Tibial artery (tissue), 4 donors: ENCODE measurements around the gene SHISAL1.
A peak's percentile ranks its signal among the peaks of the same experiment; 100 is the strongest.

Experiments
- DNase-seq, 2 donors: peaks; one replicate each; pipeline ENCODE4 v3.0.0-alpha.2; 2019
- H3K27ac ChIP-seq, 2 donors: fragments of 200-600 bp; sonication (generic) in 1 of 2; 1 replicate in 1 of 2; 2 replicates in 1 of 2; pipeline ENCODE4 v1.5.1; 2018 to 2019; ENCODE audit warnings: mild to moderate bottlenecking in 1 of 2
- H3K27me3 ChIP-seq, 2 donors: fragments of 200-600 bp; sonication (generic) in 1 of 2; one replicate each; pipeline versions ENCODE4 v1.5.1 to v1.6.0; 2016 to 2019
- H3K36me3 ChIP-seq, 3 donors: fragments of 200-600 bp; sonication (generic) in 2 of 3; one replicate each; pipeline ENCODE4 v1.5.1; 2016 to 2019; ENCODE audit warnings: mild to moderate bottlenecking in 2 of 3
- H3K4me1 ChIP-seq, 4 donors: fragments of 200-600 bp; sonication (generic) in 2 of 4; 1 replicate in 3 of 4; 2 replicates in 1 of 4; pipeline ENCODE4 v1.5.1; 2016 to 2019
- H3K4me3 ChIP-seq, 2 donors: fragments of 200-600 bp; sonication (generic) in 1 of 2; 1 replicate in 1 of 2; 2 replicates in 1 of 2; pipeline ENCODE4 v1.5.1; 2018 to 2019; ENCODE audit warnings: mild to moderate bottlenecking in 2 of 2
- H3K9me3 ChIP-seq, 3 donors: fragments of 200-600 bp; sonication (generic) in 1 of 3; one replicate each; pipeline ENCODE4 v1.5.1; 2016 to 2019
- intact Hi-C: fragments of 100-400 bp; cut with DNase I; formaldehyde crosslinking; loops from one replicate; pipeline ENCODE4 v1.15.0; 2023; ENCODE audit warnings: low total_unique reads
- TF ChIP-seq, protein P1 (sequence below), 2 experiments: fragments of 200-600 bp in 1 of 2; fragments of 450-650 bp in 1 of 2; IDR thresholded peaks; one replicate each; pipeline ENCODE4 v1.5.1; 2017 to 2019; ENCODE audit warnings: antibody characterized with exemption in 2 of 2, mild to moderate bottlenecking in 1 of 2, moderate library complexity in 1 of 2

Gene SHISAL1

DNA sequence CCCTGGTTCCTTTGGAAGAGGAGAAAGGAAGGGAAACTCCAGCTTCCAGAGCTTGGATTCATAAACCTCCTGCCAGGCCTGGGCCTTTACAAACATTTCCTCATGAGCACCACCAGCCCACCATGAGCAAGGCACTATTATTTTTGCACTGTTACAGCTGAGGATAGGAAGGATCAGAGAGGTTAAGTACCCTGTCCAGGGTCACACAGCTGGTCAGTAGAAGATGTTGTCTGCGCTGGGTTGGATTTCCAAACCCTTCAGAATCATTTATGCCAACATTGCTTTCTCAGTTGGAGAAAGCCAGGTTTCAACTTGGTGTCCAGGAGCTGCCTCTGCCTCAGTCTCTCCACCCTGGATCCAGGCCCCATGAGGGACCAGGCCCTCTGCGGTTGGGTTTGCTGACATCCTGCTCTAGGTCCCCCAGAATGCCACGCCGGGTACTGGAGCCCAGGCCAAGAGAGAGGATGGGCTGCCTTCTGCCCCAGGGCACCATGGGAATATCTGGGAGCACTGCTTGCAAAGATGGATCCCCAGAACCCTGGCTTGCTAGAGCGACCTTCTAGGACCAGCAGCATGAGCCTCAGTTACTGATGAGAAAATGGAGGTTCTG, 29.7 kb upstream of the SHISAL1 start:
- H3K27me3 ChIP-seq, result peaks cover 0 to 22% of the 10 kb centered on the region in 2 donors
- intact Hi-C loops, result no loop called here
- H3K9me3 ChIP-seq, result no peaks in the 10 kb centered on the region
- H3K4me3 ChIP-seq, result no peak overlapping the region
- no peaks in the 10 kb centered on the region for H3K36me3 ChIP-seq
- TF ChIP-seq, protein P1, sequence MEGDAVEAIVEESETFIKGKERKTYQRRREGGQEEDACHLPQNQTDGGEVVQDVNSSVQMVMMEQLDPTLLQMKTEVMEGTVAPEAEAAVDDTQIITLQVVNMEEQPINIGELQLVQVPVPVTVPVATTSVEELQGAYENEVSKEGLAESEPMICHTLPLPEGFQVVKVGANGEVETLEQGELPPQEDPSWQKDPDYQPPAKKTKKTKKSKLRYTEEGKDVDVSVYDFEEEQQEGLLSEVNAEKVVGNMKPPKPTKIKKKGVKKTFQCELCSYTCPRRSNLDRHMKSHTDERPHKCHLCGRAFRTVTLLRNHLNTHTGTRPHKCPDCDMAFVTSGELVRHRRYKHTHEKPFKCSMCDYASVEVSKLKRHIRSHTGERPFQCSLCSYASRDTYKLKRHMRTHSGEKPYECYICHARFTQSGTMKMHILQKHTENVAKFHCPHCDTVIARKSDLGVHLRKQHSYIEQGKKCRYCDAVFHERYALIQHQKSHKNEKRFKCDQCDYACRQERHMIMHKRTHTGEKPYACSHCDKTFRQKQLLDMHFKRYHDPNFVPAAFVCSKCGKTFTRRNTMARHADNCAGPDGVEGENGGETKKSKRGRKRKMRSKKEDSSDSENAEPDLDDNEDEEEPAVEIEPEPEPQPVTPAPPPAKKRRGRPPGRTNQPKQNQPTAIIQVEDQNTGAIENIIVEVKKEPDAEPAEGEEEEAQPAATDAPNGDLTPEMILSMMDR (IDR thresholded peaks at IDR 0.05), result no peak
- no peak for DNase-seq
- H3K4me1 ChIP-seq, result peaks cover 0 to 14% (median 5%) of the 10 kb centered on the region in 4 donors
- H3K27ac ChIP-seq, result peak overlapping the region; percentile 2 to 49

GRCh38 chr22:44341431-44342346, 28.9 kb upstream of the SHISAL1 start:
- intact Hi-C loops, result no loop called here
- no peak overlapping the region for H3K4me3 ChIP-seq
- H3K27ac ChIP-seq, result peak overlapping the region; percentile 2 to 49
- H3K9me3 ChIP-seq, result no peaks in the 10 kb centered on the region
- peaks cover 0 to 14% (median 5%) of the 10 kb centered on the region in 4 donors for H3K4me1 ChIP-seq
- H3K27me3 ChIP-seq, result peaks cover 0 to 20% of the 10 kb centered on the region in 2 donors
- no peaks in the 10 kb centered on the region for H3K36me3 ChIP-seq
- TF ChIP-seq, protein P1 (IDR thresholded peaks at IDR 0.05), result no peak
- DNase-seq, result peak in 1 of 2 donors; percentile 48

DNA sequence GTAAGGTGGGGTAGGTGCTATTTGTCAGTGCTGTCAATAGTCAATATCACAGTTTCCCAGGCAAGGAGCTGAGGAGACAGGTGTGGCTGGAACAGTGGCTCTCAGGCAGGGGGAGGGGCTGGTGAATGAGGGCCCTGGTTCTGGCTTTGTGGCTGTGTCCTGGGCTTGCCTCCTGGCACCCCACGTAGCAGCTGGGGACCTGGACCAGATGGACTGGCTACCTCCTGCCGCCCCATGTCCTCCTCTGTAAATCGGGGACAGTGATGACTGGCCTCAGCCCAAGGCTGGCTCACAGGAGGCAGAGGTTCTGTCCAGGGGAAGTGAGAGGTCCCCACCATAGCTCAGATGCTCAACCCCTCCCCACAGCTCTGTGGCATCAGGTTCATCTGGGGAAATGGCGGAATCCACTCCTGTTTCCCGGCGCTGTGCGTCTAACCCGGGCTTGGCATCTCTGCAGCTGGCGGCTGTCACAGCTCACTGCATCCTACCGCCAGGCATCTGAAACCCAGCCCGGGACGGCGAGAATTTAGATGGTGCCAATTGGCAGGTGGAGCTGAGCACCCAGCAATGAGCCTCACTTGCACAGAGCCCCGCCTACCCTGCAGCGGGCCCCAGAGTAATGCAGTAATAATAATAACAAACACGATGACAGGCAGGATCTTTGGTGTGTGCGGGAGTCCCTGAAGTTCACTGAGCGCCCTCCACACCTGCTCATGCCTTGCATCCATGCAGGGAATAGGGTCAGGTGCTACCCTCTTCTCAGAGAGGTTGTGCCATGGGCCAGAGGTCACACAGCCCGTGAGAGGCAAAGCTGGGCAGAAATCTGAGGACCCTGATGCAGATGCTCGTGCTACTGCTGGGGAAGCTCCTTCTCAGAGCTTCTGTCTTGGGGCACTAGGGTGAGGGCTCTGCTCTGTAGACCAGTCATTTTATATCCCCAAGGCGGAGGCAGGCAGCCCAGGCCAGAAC, 27.8 kb upstream of the SHISAL1 start:
- Histone ChIP-seq H3K4me1 (peaks cover 0 to 14% (median 5%) of the 10 kb centered on the region in 4 donors), H3K27ac (no peak overlapping the region), H3K9me3 (no peaks in the 10 kb centered on the region), H3K4me3 (no peak overlapping the region), H3K36me3 (no peaks in the 10 kb centered on the region), H3K27me3 (peaks cover 0 to 20% of the 10 kb centered on the region in 2 donors)
- intact Hi-C loops, result no loop called here
- TF ChIP-seq, protein P1 (IDR thresholded peaks at IDR 0.05), result no peak
- no peak for DNase-seq

GRCh38 chr22:44338906-44339305, 26.2 kb upstream of the SHISAL1 start:
- Histone ChIP-seq H3K27ac (no peak overlapping the region), H3K27me3 (peaks cover 0 to 20% of the 10 kb centered on the region in 2 donors), H3K36me3 (no peaks in the 10 kb centered on the region), H3K4me3 (no peak overlapping the region), H3K9me3 (no peaks in the 10 kb centered on the region), H3K4me1 (peaks cover 0 to 14% (median 5%) of the 10 kb centered on the region in 4 donors)
- no peak for DNase-seq
- intact Hi-C loops, result no loop called here
- TF ChIP-seq, protein P1 (IDR thresholded peaks at IDR 0.05), result no peak

DNA sequence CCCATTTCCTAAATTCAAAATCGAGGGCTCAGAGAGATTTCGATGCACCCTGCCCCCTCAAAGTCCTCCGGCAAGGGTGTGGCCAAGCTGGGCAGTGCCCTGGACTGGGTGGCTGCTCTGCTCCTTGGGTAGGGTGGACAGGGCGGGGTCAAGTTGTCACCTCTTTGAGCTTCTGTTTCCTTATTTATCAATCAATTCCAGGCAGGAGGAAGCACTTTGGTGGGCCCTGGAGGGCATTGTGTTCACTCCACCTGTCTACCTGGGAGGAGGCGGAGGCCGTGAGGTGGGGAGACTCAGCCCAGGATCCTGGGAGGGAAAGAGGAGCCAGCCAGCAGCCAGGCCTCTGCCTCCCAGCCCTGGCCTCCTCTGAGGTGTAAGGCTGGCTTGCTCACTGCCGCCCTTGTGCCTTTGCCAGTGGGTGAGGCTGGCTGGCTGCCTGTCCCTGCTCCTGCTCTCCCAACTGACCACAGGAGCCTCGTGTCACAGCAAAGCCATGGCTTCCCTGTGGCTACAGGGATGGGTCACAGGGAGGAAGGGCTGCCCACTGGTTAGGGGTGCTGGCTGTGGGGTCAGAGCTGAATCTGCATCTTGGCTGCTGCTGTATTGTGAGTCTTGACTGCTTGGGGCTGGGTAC, 25.5 kb upstream of the SHISAL1 start:
- no peak for DNase-seq
- Histone ChIP-seq H3K4me1 (peaks cover 0 to 14% (median 5%) of the 10 kb centered on the region in 4 donors), H3K4me3 (no peak overlapping the region), H3K27me3 (peaks cover 0 to 26% of the 10 kb centered on the region in 2 donors), H3K27ac (no peak overlapping the region), H3K36me3 (no peaks in the 10 kb centered on the region), H3K9me3 (no peaks in the 10 kb centered on the region)
- TF ChIP-seq, protein P1 (IDR thresholded peaks at IDR 0.05), result no peak
- intact Hi-C loops, result no loop called here
